GM21526 (cell line): ENCODE data around the gene CRIP2.

ENCODE experiments used
- ATAC-seq: cut with Tn5 transposase; IDR thresholded peaks from one replicate; pipeline ENCODE4 v1.9.1; 2021; ENCODE audit warnings: moderate library complexity; ENCODE audit not compliant: unreplicated experiment, low FRiP score

Gene CRIP2

DNA sequence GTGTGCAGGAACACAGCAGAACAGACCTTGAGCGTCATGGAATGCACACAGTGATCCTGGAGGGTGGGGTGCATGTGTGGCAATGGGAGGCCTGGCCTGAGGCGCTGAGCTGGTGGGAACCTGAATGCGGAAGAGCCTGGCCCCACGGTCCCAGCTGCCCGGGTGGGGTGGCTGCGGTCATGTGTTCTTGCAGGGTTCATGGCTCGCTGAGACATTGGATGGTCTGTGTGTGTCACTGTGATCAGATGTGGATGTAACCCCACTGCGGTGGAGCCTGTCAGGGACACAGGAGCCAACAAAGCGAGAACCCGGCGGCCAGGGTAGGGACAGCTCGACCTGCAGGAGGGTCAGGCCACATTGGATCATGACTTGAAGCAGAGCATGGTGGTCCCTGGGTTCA, 31.8 kb upstream of the CRIP2 start:
- ATAC-seq = no peak

DNA sequence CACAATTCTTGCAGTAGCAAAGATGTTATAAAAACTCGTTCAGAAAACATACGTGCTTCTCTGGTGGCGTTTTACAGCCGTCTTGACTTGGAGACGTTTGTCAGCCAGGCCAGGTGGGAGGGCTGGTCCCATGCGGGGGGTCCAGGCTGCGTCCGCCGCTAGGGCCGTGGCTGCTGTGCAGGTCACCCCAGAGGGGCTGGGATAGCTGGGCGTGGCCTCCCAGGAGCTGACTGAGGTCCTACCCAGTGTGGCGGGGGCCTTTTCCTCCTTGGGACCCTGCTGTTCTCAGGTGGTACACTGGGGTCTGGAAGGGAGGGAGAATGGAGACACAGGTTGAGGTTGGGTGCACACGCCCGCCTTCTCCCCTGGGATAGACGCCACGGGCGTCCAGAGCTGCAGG, 29.8 kb upstream of the CRIP2 start:
- no peak for ATAC-seq

DNA sequence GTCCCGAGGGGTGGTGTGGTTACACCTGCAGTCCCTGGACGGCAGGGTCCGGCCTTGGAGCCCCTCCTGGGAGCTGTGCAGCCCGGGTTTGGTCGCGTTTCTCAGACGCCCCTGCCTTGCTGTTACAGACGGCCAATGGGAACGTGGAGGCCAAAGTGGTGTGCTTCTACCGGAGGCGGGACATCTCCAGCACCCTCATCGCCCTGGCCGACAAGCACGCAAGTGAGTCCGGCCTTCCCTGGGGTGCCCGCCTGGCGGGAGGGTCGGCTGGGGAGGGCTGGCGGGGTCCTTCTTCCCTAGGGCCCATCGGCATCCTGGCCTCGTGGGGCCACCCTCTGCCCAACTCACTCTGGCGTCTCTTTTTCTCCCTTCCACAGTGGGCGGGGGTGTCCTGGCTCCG, 29.3 kb upstream of the CRIP2 start:
- no peak for ATAC-seq

DNA sequence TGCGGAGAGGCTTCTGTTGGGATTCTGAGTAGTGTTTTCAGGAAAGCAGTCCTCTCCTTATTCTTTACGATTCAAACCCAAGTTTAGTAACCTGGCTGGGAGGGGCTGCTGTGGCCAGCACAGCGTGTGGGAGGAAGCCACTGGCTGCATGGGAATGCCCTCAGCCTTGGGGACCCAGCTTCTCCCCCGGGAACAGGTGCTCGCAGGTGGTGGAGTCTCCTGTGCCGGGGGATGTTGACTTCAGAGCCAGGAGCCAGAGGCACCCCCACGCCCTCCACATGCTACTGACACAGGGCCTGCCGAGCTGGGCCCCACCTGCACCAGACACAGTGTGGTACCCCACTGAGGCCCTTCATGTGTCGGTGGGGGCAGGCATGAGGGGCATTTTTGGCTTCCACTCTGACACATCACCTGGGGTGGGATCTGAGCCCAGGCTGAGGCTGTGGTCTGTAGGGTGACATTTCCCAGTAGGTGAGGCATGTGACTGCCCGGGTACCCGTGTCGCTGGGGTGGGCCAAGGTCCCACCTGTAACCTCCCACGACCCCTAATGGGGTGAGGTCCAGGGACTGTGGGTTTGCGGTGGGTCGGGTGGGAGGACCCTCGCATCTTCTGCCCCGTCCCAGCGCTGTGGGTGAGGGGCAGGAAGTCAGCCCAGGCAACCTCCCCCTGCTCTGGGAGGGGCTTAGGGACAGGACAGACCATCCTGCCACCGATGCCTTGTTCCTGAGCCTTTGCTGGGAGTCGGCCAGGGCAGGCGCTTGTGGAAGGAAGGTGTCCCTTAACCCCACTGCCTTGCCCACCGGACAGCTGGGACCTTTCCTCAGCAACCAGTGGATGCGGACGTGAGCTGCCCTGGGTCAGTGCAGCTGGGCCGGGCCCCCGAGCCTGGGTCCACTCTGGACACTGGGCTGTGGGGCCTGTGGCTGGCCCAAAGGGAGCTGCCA, 28.4 kb upstream of the CRIP2 start:
- ATAC-seq = no peak

DNA sequence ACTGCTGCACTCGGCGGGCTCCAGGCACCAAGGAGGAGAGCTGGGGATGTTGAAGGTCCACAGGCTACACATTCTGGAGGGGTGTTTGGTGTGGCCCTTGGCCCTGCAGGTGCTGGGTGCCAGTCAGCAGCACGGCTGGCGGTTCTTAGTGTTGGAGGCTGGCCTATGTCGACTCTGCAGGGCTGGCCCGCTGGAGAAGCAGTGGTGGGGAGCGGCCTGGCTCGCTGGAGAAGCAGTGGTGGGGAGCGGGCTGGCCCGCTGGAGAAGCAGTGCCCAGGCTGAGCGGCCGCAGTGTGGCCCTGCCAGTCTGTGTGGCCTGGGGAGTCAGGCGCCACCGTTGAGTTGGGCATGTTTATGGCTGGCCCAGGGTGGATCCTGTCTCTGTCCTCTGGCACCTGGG, 27.6 kb upstream of the CRIP2 start:
- ATAC-seq = no peak

DNA sequence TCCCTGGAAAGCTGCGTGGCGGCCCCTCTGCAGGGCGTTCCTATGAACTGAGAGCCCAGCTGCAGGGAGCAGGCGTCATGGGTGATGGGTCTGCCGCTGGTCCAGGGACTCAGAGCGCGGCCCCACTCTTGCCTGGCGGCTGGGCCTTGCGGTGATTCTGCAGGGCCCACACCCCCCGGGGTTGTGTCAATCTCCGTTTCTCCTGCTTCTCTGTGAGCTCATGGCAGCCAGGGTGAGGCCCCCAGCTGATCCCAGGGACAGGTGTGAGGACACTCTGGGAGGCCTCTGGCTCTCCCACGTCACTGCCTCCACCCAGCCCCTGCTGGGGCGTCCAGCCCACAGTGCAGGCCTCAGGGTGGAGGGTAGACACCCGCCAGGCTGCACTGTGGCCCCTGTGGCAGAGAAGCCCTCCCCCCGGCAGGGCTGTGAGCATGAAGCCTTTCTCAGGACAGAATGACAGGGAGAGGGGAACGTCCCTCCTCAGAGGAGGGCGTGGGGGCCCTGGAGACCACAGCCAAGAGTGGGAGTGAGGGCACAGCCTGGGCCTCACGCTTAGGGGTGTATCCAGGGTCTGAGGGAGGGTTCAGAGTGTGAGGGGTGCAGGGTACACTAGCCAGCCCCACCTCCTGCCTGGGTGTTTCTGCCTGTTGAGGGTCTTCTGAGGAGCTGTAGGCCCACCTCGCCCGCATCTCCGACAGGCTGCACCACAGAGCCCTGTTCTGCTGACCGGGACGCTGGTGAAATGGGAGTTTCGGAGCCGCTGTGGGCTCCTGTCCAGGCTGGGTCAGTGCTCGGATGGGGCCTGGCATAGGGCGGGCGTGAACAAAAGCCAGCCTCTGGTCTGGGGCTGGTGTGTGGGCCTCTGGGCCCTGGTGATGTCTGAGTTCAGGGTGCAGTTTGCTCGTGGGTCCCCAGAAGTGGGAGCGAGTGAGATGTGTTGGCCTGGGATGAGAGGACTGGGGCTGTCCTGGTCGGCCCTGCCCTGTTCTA, 26.7 kb upstream of the CRIP2 start:
- no peak for ATAC-seq

DNA sequence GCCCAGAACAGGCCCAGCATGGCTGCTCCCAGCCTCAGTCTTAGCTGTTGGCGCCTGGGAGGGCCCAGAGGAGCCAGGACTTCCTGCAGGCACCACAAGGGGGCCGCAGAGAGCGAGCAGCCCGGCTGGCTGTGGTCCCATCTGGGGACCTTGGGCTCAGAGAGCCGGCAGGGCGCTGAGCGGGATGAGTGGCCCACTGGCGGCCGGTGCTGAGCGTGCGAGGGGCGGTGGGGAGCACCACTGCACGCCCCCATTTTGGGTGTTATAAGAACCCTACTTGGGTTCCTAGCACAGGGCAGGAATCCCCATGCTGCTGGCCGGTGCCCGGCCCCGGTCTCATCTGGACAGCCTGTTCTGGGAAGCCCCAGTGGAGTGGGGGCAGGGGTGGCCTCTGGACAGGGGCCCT, 25.9 kb upstream of the CRIP2 start:
- no peak for ATAC-seq

DNA sequence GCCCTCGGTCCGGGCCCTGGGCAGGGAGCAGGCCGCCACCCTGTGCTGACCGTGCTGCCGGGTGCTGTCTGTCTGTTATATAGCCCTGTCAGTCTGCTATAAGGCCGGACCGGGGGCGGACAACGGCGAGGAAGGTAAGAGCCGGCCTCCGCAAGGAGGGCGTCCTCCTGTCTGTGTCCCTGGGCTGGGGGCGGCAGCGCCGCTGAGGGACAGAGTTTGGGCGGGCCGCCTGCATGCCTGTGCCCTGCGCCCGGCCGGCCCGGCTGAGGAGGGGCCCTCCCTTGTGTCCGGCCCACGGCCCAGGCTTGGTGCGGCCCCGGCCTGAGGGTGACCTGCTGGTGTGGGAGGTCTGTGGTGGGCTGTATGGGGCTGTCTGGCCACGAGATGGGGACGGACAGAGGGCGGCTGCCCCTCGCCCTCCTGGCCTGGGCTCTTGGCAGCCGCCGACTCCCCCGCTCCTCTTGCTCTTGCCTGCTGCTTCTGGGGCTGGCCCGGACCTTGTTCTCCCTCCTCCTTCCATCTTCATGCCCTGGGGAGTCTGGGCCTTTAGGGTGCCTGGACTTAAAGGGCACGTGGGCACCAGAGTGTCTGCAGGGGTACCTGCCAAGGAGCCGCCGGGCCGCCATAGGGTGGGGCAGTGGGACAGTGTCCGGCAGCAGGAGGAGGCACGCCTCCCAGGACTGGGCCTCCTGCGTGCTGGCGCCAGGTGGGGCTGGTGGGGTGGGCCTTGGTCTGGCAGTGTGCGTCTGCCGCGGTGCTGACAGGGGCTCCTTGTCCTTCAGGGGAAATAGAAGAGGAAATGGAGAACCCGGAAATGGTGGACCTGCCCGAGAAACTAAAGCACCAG, 25.1 kb upstream of the CRIP2 start:
- ATAC-seq = no peak

DNA sequence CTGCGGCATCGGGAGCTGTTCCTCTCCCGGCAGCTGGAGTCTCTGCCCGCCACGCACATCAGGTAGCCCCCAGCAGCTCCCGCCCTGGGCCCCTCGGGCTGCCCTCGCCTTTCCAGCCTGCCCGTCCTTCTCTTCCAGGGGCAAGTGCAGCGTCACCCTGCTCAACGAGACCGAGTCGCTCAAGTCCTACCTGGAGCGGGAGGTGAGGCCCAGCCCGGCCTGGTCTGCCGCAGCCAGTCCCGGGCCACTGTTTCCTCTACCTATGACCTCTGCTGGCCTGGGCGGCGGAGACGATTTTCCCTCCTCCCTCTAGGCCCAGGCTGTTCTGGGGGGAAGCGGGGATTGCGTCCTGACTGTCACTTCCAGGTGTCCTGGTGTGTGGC, 24.5 kb upstream of the CRIP2 start:
- ATAC-seq = no peak

DNA sequence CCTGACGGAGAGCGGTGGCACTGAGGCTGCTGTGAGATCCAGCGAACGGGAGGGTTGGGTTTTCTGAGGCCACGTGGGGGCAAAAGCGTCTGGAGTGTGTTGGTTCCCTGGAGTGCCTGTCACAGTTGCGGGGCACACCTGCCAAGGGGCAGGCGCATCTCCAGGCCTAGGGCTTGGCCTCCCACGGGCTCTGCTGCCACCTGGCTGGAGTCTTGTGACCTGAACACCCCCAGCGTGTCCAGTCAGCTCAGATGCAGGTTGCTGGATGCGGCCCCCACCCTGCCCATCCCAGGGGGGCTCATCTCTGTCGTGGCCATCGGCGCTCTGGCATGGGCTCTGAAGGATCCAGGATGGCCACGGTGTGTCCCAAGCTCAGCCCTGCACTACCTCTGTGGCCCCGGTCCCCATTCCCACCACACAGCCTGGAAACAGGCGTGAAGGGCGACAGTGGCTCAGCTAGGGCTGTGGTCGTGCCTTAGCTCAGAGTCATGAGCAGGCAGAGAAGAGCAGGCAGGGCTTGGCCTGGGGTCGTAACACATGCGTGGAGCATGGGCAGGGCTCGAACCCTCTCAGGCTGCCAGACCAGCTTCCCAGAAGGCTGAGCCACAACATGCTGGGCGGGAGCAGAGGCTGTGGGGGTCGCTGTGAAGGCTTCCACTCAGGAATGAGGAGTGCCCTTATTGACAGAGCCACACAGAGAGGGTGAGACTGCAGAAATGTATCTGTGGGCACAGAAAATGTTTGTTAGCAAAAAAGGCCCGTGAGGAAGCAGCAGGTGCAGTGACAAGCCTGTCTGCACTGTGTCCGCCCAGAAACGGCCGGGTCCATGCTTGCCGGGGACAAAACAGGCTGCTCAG, 23.5 kb upstream of the CRIP2 start:
- ATAC-seq = no peak

DNA sequence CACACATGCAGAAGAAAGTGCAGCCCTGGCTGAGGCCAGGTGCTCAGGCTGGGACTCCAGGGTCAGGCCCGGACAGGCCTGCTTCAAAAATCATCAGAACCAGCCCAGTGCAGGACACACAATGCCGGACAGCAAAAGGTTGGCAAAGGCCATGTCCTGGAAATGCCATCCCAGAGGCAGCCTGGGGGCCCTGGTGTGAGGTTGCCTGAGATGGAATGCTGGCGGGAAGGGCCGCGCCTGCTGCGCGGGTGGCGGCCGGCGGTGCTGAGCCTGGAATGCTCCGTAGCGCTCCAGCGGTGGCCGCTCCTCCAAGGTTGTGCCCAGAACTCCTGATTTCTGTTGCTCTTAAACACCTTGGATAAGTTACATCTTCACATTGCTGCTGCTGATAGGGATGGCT, 21.7 kb upstream of the CRIP2 start:
- ATAC-seq = no peak

DNA sequence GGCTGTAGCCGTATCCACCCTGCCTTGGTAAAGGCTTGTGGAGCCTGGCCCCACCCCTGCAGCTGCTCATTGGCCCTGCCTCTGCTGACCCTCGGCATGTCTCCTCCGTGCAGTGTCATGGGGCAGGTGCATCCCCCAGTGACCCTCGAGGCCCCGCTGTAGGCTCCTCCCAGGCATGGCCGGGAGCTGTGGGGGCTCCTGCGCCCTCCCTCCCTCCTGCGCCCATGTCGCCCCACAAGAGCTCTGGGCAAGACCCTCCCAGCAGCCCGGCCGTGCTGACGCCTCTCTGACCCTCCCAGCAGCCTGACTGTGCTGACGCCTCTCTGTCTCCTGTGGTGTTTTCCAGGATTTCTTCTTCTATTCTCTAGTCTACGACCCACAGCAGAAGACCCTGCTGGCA, 20.8 kb upstream of the CRIP2 start:
- no peak for ATAC-seq

DNA sequence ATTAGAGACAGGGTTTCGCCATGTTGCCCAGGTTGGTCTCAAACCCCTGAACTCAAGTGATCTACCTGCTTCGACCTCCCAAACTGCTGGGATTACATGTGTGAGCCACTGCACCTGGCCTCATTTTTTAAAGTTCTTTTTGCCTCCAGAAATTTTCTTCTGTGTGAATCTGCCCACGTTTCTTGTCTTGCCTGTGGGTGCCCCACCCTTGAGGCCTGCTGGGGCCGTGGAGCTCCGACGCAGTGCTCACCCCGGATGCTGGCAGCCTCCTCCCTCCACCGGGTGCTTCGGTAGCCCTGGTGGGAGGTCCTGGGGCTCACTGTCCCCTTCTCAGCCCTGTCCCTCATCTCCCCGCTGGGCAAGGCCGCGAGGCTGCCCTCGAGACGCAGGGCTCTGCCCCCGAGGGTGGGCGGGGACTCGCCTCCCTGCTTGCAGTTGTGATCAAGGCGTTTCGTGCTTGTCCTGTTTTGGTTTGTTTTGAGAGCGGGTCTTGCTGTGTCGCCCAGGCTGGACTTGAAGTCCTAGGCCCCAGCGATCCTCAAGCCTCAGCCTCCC, 19.5 kb upstream of the CRIP2 start:
- ATAC-seq = no peak

DNA sequence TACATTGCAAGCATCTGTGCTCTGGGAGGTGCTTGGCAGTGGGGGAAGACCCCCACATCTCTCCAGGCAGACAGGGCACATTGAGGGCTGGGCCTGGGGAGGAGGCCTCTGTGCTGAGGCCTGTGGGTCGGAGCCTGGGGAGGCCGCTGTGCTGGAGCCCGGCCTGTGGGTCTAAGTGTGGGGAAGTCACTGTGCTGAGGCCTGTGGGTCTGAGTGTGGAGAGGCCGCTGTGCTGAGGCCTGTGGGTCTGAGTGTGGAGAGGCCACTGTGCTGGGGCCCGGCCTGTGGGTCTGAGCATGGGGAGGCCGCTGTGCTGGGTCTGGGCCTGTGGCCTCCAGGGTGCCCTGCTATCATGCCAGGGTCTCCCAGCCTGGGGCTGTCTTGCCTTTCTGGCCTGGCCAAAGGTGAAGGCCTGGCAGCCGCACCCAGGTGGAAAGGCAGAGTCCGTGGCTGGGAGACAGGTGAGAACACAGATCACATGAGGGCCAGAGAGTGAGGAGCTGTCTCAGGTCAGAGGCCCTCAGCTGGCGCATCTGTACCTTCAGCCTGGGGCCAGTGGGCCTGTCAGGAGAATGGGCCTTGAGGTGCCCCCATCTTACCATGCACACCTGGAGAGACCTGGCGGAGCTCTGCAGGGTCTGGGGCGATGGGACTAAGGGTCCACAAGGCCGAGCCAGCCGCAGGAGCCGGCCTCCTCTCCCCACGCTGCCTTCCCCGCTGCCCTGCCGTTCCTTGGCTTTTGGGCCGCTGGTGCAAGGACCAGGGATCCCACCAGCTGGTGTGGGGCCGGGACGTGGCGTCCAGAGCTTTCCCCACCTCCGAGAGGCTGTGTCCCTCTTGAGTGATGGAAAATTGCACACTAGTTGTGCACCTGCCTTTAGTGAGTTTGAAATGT, 18.6 kb upstream of the CRIP2 start:
- no peak for ATAC-seq

DNA sequence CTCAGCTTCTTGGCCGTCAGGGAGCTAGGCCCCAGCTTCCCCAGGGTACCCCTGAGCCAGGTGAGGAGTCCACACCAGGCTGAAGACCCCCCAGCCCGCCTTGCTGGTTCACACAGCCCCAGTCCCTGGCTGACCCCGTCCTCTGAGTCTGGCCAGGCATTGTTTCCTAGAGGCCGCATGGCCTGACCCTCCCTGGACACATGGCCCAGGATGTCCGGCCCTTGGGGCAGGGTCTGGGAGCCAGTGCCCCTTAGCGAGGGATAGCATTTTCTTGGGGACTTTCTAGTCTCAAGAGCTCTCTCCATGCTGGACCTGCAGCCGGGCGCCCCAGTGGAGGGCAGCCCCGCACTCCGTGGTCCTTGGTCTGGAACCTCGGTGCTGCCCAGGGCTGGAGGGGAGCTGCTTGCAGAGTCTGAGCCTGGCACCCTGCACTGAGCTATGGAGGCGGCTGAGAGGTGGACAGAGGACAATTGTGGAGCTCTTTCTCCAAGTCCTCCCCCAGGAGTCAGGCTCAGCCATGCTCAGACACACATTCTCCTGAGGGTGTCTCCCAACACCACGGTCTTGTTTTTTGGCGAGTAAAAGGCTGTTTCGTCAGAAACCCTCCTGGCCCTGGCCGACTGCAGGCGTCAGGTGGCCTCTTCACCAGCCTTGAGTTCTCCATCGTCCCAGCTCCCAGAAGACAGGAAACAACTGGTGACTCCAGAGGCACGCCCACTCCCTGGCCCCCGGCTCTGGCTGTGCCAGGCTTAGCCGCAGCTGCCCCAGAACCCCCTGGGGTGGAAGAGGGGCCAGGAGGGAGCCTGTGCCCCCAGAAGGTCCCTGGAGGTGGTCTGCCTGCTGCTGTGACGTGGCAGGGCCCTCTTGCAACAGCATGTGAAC, 17.6 kb upstream of the CRIP2 start:
- ATAC-seq = no peak

DNA sequence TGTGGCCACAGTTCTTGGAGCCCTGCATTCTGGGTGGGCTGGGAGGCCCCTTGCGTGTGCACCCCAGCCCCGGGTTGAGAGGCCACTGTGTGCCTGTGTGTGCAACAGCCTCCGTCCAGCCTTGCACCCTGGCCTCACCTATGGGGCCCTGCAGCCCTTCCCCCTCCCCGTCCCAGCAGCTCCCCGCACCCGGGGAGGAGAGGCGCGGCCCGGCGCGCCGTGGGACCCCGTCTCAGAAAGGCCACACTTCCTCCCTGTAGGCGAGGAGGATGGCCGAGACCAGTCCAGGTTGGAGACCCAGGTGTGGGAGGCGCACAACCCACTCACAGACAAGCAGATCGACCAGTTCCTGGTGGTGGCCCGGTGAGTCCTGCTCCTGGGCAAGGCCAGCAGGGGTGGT, 16.6 kb upstream of the CRIP2 start:
- ATAC-seq = no peak

DNA sequence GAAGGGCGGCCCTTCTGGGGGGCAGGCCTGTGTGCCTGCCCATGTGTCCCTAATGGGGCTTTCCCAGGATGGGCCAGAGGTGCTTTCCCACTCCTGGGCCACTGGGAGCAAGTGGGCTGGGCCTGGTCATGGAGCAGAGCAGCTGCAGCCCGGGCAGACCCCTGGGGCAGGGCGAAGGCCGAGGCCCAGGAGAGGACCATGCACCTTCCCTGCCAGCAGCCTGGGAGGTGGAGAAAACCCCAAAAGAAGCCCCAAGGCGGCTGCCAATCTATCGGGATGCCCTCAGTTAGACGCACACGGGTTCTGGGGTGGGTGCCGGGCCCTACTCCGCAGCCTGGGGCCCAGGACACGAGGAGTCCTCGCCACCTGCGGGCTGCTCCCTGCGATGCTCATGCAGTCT, 16.1 kb upstream of the CRIP2 start:
- no peak for ATAC-seq
